ENCODE results near the gene COX17. TPM values are rescaled to one million over a fixed set of nuclear protein-coding genes. Genes with fewer than 3 reads are reported as not detected.
"Not testable (repeated sequence)": the region's sequence is repeated elsewhere in the genome, so short reads cannot be mapped to it uniquely, and the experiment has no call there.

COX17 gene
- 10 to 100 TPM; 29.5 to 40.3 (median 31.7) TPM for polyA plus RNA-seq (ENCODE audit: insufficient read depth in 1 of 5, insufficient read length in 5 of 5, low replicate concordance in 1 of 5)
- long read RNA-seq, donor 1, transcript COX17-201 (3 exons, 684 nt), result major isoform, 50 of 61 reads
- long read RNA-seq, donor 1, partial matches to known transcripts, result 0 of 61 reads
- long read RNA-seq, donor 1, other reads (novel, unspliced or antisense), result 10 of 61 reads
- long read RNA-seq, donor 2, transcript COX17-201 (3 exons, 684 nt), result major isoform, 25 of 27 reads
- long read RNA-seq, donor 2, partial matches to known transcripts, result 0 of 27 reads
- long read RNA-seq, donor 2, other reads (novel, unspliced or antisense), result 0 of 27 reads
- long read RNA-seq, donor 3, transcript COX17-201 (3 exons, 684 nt), result major isoform, 32 of 34 reads
- long read RNA-seq, donor 3, partial matches to known transcripts, result 0 of 34 reads
- long read RNA-seq, donor 3, other reads (novel, unspliced or antisense), result 0 of 34 reads
- long read RNA-seq, donor 4, transcript COX17-201 (3 exons, 684 nt), result major isoform, 30 of 32 reads
- long read RNA-seq, donor 4, partial matches to known transcripts, result 0 of 32 reads
- long read RNA-seq, donor 4, other reads (novel, unspliced or antisense), result 0 of 32 reads
- long read RNA-seq, donor 5, transcript COX17-201 (3 exons, 684 nt), result major isoform, 51 of 56 reads
- long read RNA-seq, donor 5, partial matches to known transcripts, result 0 of 56 reads
- long read RNA-seq, donor 5, other reads (novel, unspliced or antisense), result 0 of 56 reads
- long read RNA-seq, donor 6, transcript COX17-201 (3 exons, 684 nt), result major isoform, 52 of 53 reads
- long read RNA-seq, donor 6, partial matches to known transcripts, result 0 of 53 reads
- long read RNA-seq, donor 6, other reads (novel, unspliced or antisense), result 0 of 53 reads
- long read RNA-seq, donor 7, transcript COX17-201 (3 exons, 684 nt), result major isoform, 30 of 31 reads
- long read RNA-seq, donor 7, partial matches to known transcripts, result 0 of 31 reads
- long read RNA-seq, donor 7, other reads (novel, unspliced or antisense), result 0 of 31 reads
- long read RNA-seq, donor 8, transcript COX17-201 (3 exons, 684 nt), result major isoform, 24 of 25 reads
- long read RNA-seq, donor 8, partial matches to known transcripts, result 0 of 25 reads
- long read RNA-seq, donor 8, other reads (novel, unspliced or antisense), result 0 of 25 reads

GRCh38 chr3:119676771-119677640 is at the start of gene COX17:
Gene COX17 (minus strand): TSS chr3:119677406. CDS start chr3:119677310, 96 bp downstream.
- peak; percentile 93 to 95 for DNase-seq

GRCh38 chr3:119726909-119727308 is 49.7 kb upstream of the COX17 start:
- no peak for DNase-seq

- DNase-seq, result no peak
Observed at GRCh38 chr3:119723022-119723421, 45.8 kb upstream of the COX17 start.

GRCh38 chr3:119717520-119717919 is 40.3 kb upstream of the COX17 start:
- no peak for DNase-seq

GRCh38 chr3:119716998-119717397 is 39.8 kb upstream of the COX17 start:
- DNase-seq, result no peak

- no peak for DNase-seq
Observed at GRCh38 chr3:119715105-119715504, 37.9 kb upstream of the COX17 start.

- no peak for DNase-seq
Observed at GRCh38 chr3:119703820-119704531, 26.8 kb upstream of the COX17 start.

GRCh38 chr3:119702530-119703527 is 25.6 kb upstream of the COX17 start, which contains the start of gene CFAP91:
Gene CFAP91 (plus strand): TSS chr3:119703022. CDS start chr3:119703099, 77 bp downstream.
- peak; percentile 92 to 94 for DNase-seq

GRCh38 chr3:119700920-119701734 is 23.9 kb upstream of the COX17 start:
- no peak for DNase-seq

GRCh38 chr3:119700269-119700919 is 23.2 kb upstream of the COX17 start:
- DNase-seq, result no peak

- no peak for DNase-seq
Observed at GRCh38 chr3:119697394-119697793, 20.2 kb upstream of the COX17 start.

- no peak for DNase-seq
Observed at GRCh38 chr3:119695480-119695879, 18.3 kb upstream of the COX17 start.

GRCh38 chr3:119690043-119690656 is 12.9 kb upstream of the COX17 start:
- DNase-seq, result no peak

- no peak for DNase-seq
Observed at GRCh38 chr3:119683421-119683820, 6.2 kb upstream of the COX17 start.

- no peak for DNase-seq
Observed at GRCh38 chr3:119681279-119681678, 4.1 kb upstream of the COX17 start.

- no peak for DNase-seq
Observed at GRCh38 chr3:119679874-119680273, 2.7 kb upstream of the COX17 start.

GRCh38 chr3:119678209-119678608 is 1.0 kb upstream of the COX17 start:
- DNase-seq, result not testable (repeated sequence)

All from right lung (tissue), 10 donors.